Sigmoid colon (tissue), 7 donors: ENCODE data around the gene SIGLEC9. TPM values are rescaled to one million over a fixed set of nuclear protein-coding genes. Genes with fewer than 3 reads are reported as not detected.

Source experiments
- DNase-seq: peaks from one replicate; pipeline ENCODE4 v3.0.0-alpha.2; 2019
- H3K27ac ChIP-seq, 4 donors: fragments of 200-600 bp; sonication (generic); one replicate each; pipeline ENCODE4 v1.5.1; 2016 to 2019; ENCODE audit warnings: mild to moderate bottlenecking in 1 of 4
- H3K27me3 ChIP-seq, 3 donors: fragments of 200-600 bp; sonication (generic); one replicate each; pipeline ENCODE4 v1.5.1; 2019; ENCODE audit warnings: mild to moderate bottlenecking in 1 of 3
- H3K36me3 ChIP-seq, 4 donors: fragments of 200-600 bp; sonication (generic); one replicate each; pipeline ENCODE4 v1.5.1; 2016 to 2019
- H3K4me1 ChIP-seq, 4 donors: fragments of 200-600 bp; sonication (generic); one replicate each; pipeline ENCODE4 v1.5.1; 2017 to 2019
- H3K4me3 ChIP-seq, 4 donors: fragments of 200-600 bp; sonication (generic); one replicate each; pipeline ENCODE4 v1.5.1; 2017 to 2019; ENCODE audit warnings: mild to moderate bottlenecking in 2 of 4, moderate library complexity in 1 of 4
- H3K9me3 ChIP-seq, 4 donors: fragments of 200-600 bp in 3 of 4; sonication (generic) in 3 of 4; one replicate each; pipeline versions ENCODE4 v1.5.1 to v1.6.1; 2013 to 2019
- CTCF ChIP-seq, 4 experiments: fragments of 450-650 bp in 3 of 4; fragments of 200-600 bp in 1 of 4; IDR thresholded peaks; one replicate each; pipeline ENCODE4 v1.5.1; 2016 to 2019; ENCODE audit warnings: antibody characterized with exemption in 4 of 4, mild to moderate bottlenecking in 3 of 4, moderate library complexity in 2 of 4
- EP300 ChIP-seq, 4 donors: sonication (generic); formaldehyde crosslinking; IDR thresholded peaks; one replicate each; pipeline ENCODE4 v1.6.1; 2017; ENCODE audit warnings: antibody characterized with exemption in 4 of 4
- POLR2A ChIP-seq, 2 donors: fragments of 450-650 bp; IDR thresholded peaks; one replicate each; pipeline ENCODE4 v1.6.1; 2016; ENCODE audit warnings: antibody characterized with exemption in 2 of 2, mild to moderate bottlenecking in 2 of 2, moderate library complexity in 2 of 2
- POLR2AphosphoS5 ChIP-seq, 4 donors: sonication (generic); formaldehyde crosslinking; IDR thresholded peaks; one replicate each; pipeline ENCODE4 v1.6.1; 2017; ENCODE audit warnings: antibody characterized with exemption in 4 of 4
- WGBS, 2 donors: extraction: QIAGEN DNeasy Blood & Tissue Kit; methylation state at CpG; one replicate each; pipeline ENCODE4 v1.1.7; 2013; 5-methylcytosine and 5-hydroxymethylcytosine counted together
- intact Hi-C: fragments of 100-400 bp; cut with DNase I; formaldehyde crosslinking; loops from one replicate; pipeline ENCODE4 v1.15.1; 2023
- polyA plus RNA-seq, 3 donors: library from polyadenylated mRNA; stranded (reverse); fragments of 200-250 nt; gene quantifications; one replicate each; pipeline ENCODE4 v1.2.3, GENCODE V29; 2013
- total RNA-seq, 4 donors: library from RNA; depleted of rRNA; stranded (reverse); fragments of >200 nt; gene quantifications; one replicate each; pipeline ENCODE4 v1.1.0, GENCODE V29; 2016
- donor health status: healthy with polysubstance abuse.
- donor health status: Bipolar disorder and iron deficiency.
- donor health status: healthy.

SIGLEC9 gene
- total and polyA plus RNA-seq, 7 donors = 2.4 to 9.5 (median 5.4) TPM

GRCh38 chr19:51100601-51101000 is 24.1 kb upstream of the SIGLEC9 start:
- intact Hi-C loops = no loop called here
- H3K36me3 ChIP-seq = peaks cover 0 to 26% (median 16%) of the 10 kb centered on the region in 4 donors
- WGBS, 2 donors = 69 to 73% methylated on average over 3 of the region's 3 CpGs
- no peaks in the 10 kb centered on the region for H3K27me3 ChIP-seq
- TF ChIP-seq POLR2A (IDR thresholded peaks at IDR 0.05) = no peak
- H3K27ac ChIP-seq = no peak overlapping the region
- peaks cover 0 to 27% (median 25%) of the 10 kb centered on the region in 4 donors for H3K4me1 ChIP-seq
- no peak for DNase-seq
- no peak overlapping the region for H3K4me3 ChIP-seq
- H3K9me3 ChIP-seq = no peaks in the 10 kb centered on the region

GRCh38 chr19:51101171-51101865 is 23.4 kb upstream of the SIGLEC9 start:
- intact Hi-C loops = no loop called here
- Histone ChIP-seq H3K36me3 (peaks cover 0 to 26% (median 16%) of the 10 kb centered on the region in 4 donors), H3K4me1 (peaks cover 0 to 27% (median 25%) of the 10 kb centered on the region in 4 donors), H3K27me3 (no peaks in the 10 kb centered on the region), H3K4me3 (no peak overlapping the region), H3K27ac (peak overlapping the region in 1 of 4 donors; percentile 2), H3K9me3 (no peaks in the 10 kb centered on the region)
- WGBS, 2 donors = 53 to 72% methylated on average over 5 of the region's 5 CpGs
- no peak for TF ChIP-seq POLR2AphosphoS5 (IDR thresholded peaks at IDR 0.05)
- no peak for TF ChIP-seq CTCF (IDR thresholded peaks at IDR 0.05)
- TF ChIP-seq POLR2A (IDR thresholded peaks at IDR 0.05) = no peak
- TF ChIP-seq EP300 (IDR thresholded peaks at IDR 0.05) = no peak
- no peak for DNase-seq

GRCh38 chr19:51102991-51103390 is 21.7 kb upstream of the SIGLEC9 start:
- TF ChIP-seq POLR2AphosphoS5 (IDR thresholded peaks at IDR 0.05) (no peak), POLR2A (IDR thresholded peaks at IDR 0.05) (no peak), EP300 (IDR thresholded peaks at IDR 0.05) (no peak), CTCF (IDR thresholded peaks at IDR 0.05) (no peak)
- 85 to 86% methylated on average over 7 of the region's 7 CpGs for WGBS, 2 donors
- peaks cover 0 to 38% (median 35%) of the 10 kb centered on the region in 4 donors for H3K4me1 ChIP-seq
- no peak overlapping the region for H3K4me3 ChIP-seq
- H3K27ac ChIP-seq = no peak overlapping the region
- H3K9me3 ChIP-seq = no peaks in the 10 kb centered on the region
- intact Hi-C loops = no loop called here
- no peaks in the 10 kb centered on the region for H3K27me3 ChIP-seq
- H3K36me3 ChIP-seq = peaks cover 0 to 26% (median 16%) of the 10 kb centered on the region in 4 donors
- DNase-seq = no peak

- intact Hi-C loops = no loop called here
- H3K36me3 ChIP-seq = peaks cover 0 to 26% (median 16%) of the 10 kb centered on the region in 4 donors
- peaks cover 0 to 35% (median 32%) of the 10 kb centered on the region in 4 donors for H3K4me1 ChIP-seq
- DNase-seq = no peak
- H3K4me3 ChIP-seq = no peak overlapping the region
- no peak overlapping the region for H3K27ac ChIP-seq
- no peaks in the 10 kb centered on the region for H3K27me3 ChIP-seq
- TF ChIP-seq EP300 (IDR thresholded peaks at IDR 0.05) (no peak), CTCF (IDR thresholded peaks at IDR 0.05) (no peak), POLR2A (IDR thresholded peaks at IDR 0.05) (no peak), POLR2AphosphoS5 (IDR thresholded peaks at IDR 0.05) (no peak)
- no peaks in the 10 kb centered on the region for H3K9me3 ChIP-seq
- WGBS, 2 donors = 94 to 96% methylated on average over 49 of the region's 49 CpGs
Observed at GRCh38 chr19:51103926-51104341, 20.8 kb upstream of the SIGLEC9 start.

- Histone ChIP-seq H3K27me3 (no peaks in the 10 kb centered on the region), H3K9me3 (no peaks in the 10 kb centered on the region), H3K36me3 (peaks cover 0 to 17% (median 11%) of the 10 kb centered on the region in 4 donors), H3K4me1 (peaks cover 0 to 18% (median 15%) of the 10 kb centered on the region in 4 donors), H3K4me3 (peak overlapping the region; percentile 55 to 83 (median 70)), H3K27ac (peak overlapping the region; percentile 66 to 76 (median 71))
- TF ChIP-seq POLR2A (IDR thresholded peaks at IDR 0.05) (no peak), CTCF (IDR thresholded peaks at IDR 0.05) (no peak)
- DNase-seq = no peak
- intact Hi-C loops = loop anchor here (2.0 to 5.0 kb wide), 2 partner anchors 465 to 487 kb away; partner anchors contain the start of gene ZNF175
- 16 to 19% methylated on average over 18 of the region's 18 CpGs for WGBS, 2 donors
Observed at GRCh38 chr19:51107406-51108065, 17.2 kb upstream of the SIGLEC9 start.
